IMR-90 (cell line): Measurements from ENCODE around the gene IMPG1. TPM values are rescaled to one million over a fixed set of nuclear protein-coding genes. Genes with fewer than 3 reads are reported as not detected.

Source experiments
- ATAC-seq: fragments of 200-7000 bp; cut with Tn5 transposase; 2 replicates; pipeline ENCODE4 v1.9.1; 2020; ENCODE audit warnings: low read depth, mild to moderate bottlenecking, moderate library complexity
- BruUV-seq: library from RNA; stranded (reverse); fragments of 400-500 nt; replicated peaks from 2 replicates; lab custom pipeline; 2021; lab: Mats Ljungman, UMichigan
- CTCF ChIA-PET: fragments of 300-600 bp; formaldehyde crosslinking; extraction: SDS; loops from one replicate; lab custom pipeline; 2021; ENCODE audit warnings: antibody characterized with exemption; lab: Yijun Ruan, JAX
- POLR2A ChIA-PET: fragments of 300-600 bp; sonication (Branson Sonifier 250); formaldehyde crosslinking; loops from one replicate; lab custom pipeline; 2022; ENCODE audit warnings: antibody characterized with exemption; ENCODE audit not compliant: unreplicated experiment; lab: Charles Lee
- DNase-seq: peaks from one replicate; pipeline ENCODE4 v3.0.0; 2013
- H2AFZ ChIP-seq: replicated peaks from 2 replicates; pipeline ENCODE3; 2013; ENCODE audit warnings: low read length, mild to moderate bottlenecking; ENCODE audit not compliant: poor library complexity
- H2AK5ac ChIP-seq: 2 replicates; pipeline ENCODE4 v1.6.1; 2013; ENCODE audit warnings: low read depth, low read length, inconsistent platforms
- H2AK9ac ChIP-seq: replicated peaks from 2 replicates; pipeline ENCODE3; 2013; ENCODE audit warnings: mild to moderate bottlenecking, low read depth, low read length, moderate library complexity; ENCODE audit not compliant: poor library complexity
- H2BK120ac ChIP-seq: 2 replicates; pipeline ENCODE4 v1.6.1; 2013; ENCODE audit warnings: low read depth, low read length, inconsistent platforms
- H2BK15ac ChIP-seq: 3 replicates; pipeline ENCODE4 v1.6.1; 2013; ENCODE audit warnings: low read depth, low read length, inconsistent platforms
- H2BK20ac ChIP-seq: 2 replicates; pipeline ENCODE4 v1.6.1; 2013; ENCODE audit warnings: low read depth, mild to moderate bottlenecking, inconsistent platforms, low read length, moderate library complexity
- H2BK5ac ChIP-seq: 2 replicates; pipeline ENCODE4 v1.6.1; 2013; ENCODE audit warnings: mild to moderate bottlenecking, low read depth, low read length, inconsistent platforms; ENCODE audit not compliant: poor library complexity, severe bottlenecking
- H3K14ac ChIP-seq: replicated peaks from 2 replicates; pipeline ENCODE4 v1.6.1; 2013; ENCODE audit warnings: low read depth, low read length, inconsistent platforms
- H3K18ac ChIP-seq: 2 replicates; pipeline ENCODE4 v1.6.1; 2013; ENCODE audit warnings: low read depth, low read length, control low read depth
- H3K23ac ChIP-seq: 2 replicates; pipeline ENCODE4 v1.6.1; 2013; ENCODE audit warnings: low read depth, low read length, inconsistent platforms
- H3K27ac ChIP-seq: 2 replicates; pipeline ENCODE4 v1.5.1; 2013; ENCODE audit warnings: mild to moderate bottlenecking, control low read depth, low read length; ENCODE audit not compliant: insufficient read depth
- H3K27me3 ChIP-seq: 2 replicates; pipeline ENCODE4 v1.6.1; 2013; ENCODE audit warnings: low read length; ENCODE audit not compliant: control insufficient read depth, insufficient read depth
- H3K36me3 ChIP-seq: 2 replicates; pipeline ENCODE4 v1.6.1; 2013; ENCODE audit warnings: low read length, mixed read lengths; ENCODE audit not compliant: control insufficient read depth, insufficient read depth
- H3K4ac ChIP-seq: 2 replicates; pipeline ENCODE4 v1.6.1; 2013; ENCODE audit warnings: low read depth, low read length, inconsistent platforms
- H3K4me1 ChIP-seq: 2 replicates; pipeline ENCODE4 v1.6.1; 2013; ENCODE audit warnings: low read length, mixed read lengths; ENCODE audit not compliant: control insufficient read depth, insufficient read depth
- H3K4me2 ChIP-seq: 2 replicates; pipeline ENCODE4 v1.6.1; 2013; ENCODE audit warnings: low read depth, mild to moderate bottlenecking, control low read depth, low read length, moderate library complexity
- H3K4me3 ChIP-seq: 2 replicates; pipeline ENCODE4 v1.5.1; 2013; ENCODE audit warnings: low read depth, mild to moderate bottlenecking, control low read depth, low read length, moderate library complexity; ENCODE audit not compliant: insufficient read depth
- H3K56ac ChIP-seq: 2 replicates; pipeline ENCODE4 v1.6.1; 2013; ENCODE audit warnings: low read length, inconsistent platforms; ENCODE audit not compliant: insufficient read depth; ENCODE audit errors: extremely low read depth
- H3K79me1 ChIP-seq, 2 experiments: 2 replicates each; pipeline ENCODE4 v1.6.1; 2013; ENCODE audit warnings: low read length in 2 of 2, inconsistent platforms in 1 of 2, low read depth in 1 of 2
- H3K9ac ChIP-seq: 2 replicates; pipeline ENCODE4 v1.6.1; 2013; ENCODE audit warnings: low read depth, low read length, control low read depth
- H3K9me1 ChIP-seq: 2 replicates; pipeline ENCODE4 v1.6.1; 2013; ENCODE audit warnings: low read length, inconsistent platforms; ENCODE audit not compliant: insufficient read depth
- H3K9me3 ChIP-seq: 2 replicates; pipeline ENCODE4 v1.6.1; 2013; ENCODE audit warnings: low read length; ENCODE audit not compliant: control insufficient read depth, insufficient read depth
- H4K20me1 ChIP-seq: 2 replicates; pipeline ENCODE4 v1.6.1; 2013; ENCODE audit warnings: low read length, inconsistent platforms; ENCODE audit not compliant: insufficient read depth
- H4K5ac ChIP-seq: 2 replicates; pipeline ENCODE4 v1.6.1; 2013; ENCODE audit warnings: mild to moderate bottlenecking, low read depth, low read length, control low read depth
- H4K8ac ChIP-seq, 2 experiments: 2 replicates each; pipeline ENCODE4 v1.6.1; 2013; ENCODE audit warnings: low read depth in 2 of 2, low read length in 2 of 2, control low read depth in 1 of 2, inconsistent platforms in 1 of 2
- H4K91ac ChIP-seq: 2 replicates; pipeline ENCODE4 v1.6.1; 2013; ENCODE audit warnings: low read depth, low read length, inconsistent platforms; ENCODE audit not compliant: insufficient read depth
- CEBPB ChIP-seq: IDR thresholded peaks from 2 replicates; pipeline ENCODE4 v1.6.1; 2012; ENCODE audit warnings: low read depth, low read length, improper control_type of control experiment
- ELK1 ChIP-seq: fragments of 150-350 bp; IDR thresholded peaks from 2 replicates; pipeline ENCODE4 v1.6.1; 2016; ENCODE audit warnings: low read depth, mild to moderate bottlenecking, low read length, moderate library complexity, borderline replicate concordance
- MAFK ChIP-seq: IDR thresholded peaks from 2 replicates; pipeline ENCODE4 v1.6.1; 2012; ENCODE audit warnings: low read depth, low read length, improper control_type of control experiment
- MAZ ChIP-seq: IDR thresholded peaks from 2 replicates; pipeline ENCODE4 v1.6.1; 2012; ENCODE audit warnings: low read depth, mild to moderate bottlenecking, low read length, improper control_type of control experiment, moderate library complexity, borderline replicate concordance
- MXI1 ChIP-seq: IDR thresholded peaks from 2 replicates; pipeline ENCODE4 v1.6.1; 2012; ENCODE audit warnings: low read depth, mild to moderate bottlenecking, low read length, moderate library complexity, borderline replicate concordance
- RFX5 ChIP-seq: IDR thresholded peaks from 2 replicates; pipeline ENCODE4 v1.8.0; 2012; ENCODE audit warnings: low read depth, mild to moderate bottlenecking, low read length, moderate library complexity
- WGBS, 2 experiments: methylation state at CpG; one replicate each; pipeline versions ENCODE4 v1.1.5 to v1.1.7; 2013; ENCODE audit warnings: missing lambda C conversion rate in 2 of 2; ENCODE audit not compliant: insufficient read length in 1 of 2; ENCODE audit errors: extremely low coverage in 2 of 2; 5-methylcytosine and 5-hydroxymethylcytosine counted together
- dilution Hi-C: fragments of 300-500 bp; cut with HindIII; formaldehyde crosslinking; loops from one replicate; pipeline ENCODE4 v1.14.3; 2018; ENCODE audit warnings: low sequenced_read_pairs; ENCODE audit not compliant: unreplicated experiment
- in situ Hi-C: fragments of 300-500 bp; cut with MboI; formaldehyde crosslinking; loops from 3 replicates; pipeline ENCODE4 v1.14.3; 2019; ENCODE audit warnings: low sequenced_read_pairs, inconsistent platforms, mixed read lengths
- intact Hi-C: fragments of 100-400 bp; cut with micrococcal nuclease; formaldehyde crosslinking; loops from 2 replicates; pipeline ENCODE4 v1.10.0; 2022
- polyA plus RNA-seq, 3 experiments: library from polyadenylated mRNA; depleted of rRNA; stranded (reverse); fragments of >200 nt; gene quantifications; 2 replicates each; pipeline ENCODE4 v1.2.3, GENCODE V29; 2012; ENCODE audit warnings: low replicate concordance in 1 of 3
- total RNA-seq: library from RNA; depleted of rRNA; stranded (reverse); fragments of >200 nt; gene quantifications from 2 replicates; pipeline ENCODE4 v1.2.3, GENCODE V29; 2012

The IMPG1 gene
- total and polyA plus RNA-seq, 2 of the 4 experiments (the other 2 are of a cell fraction), result not detected

GRCh38 chr6:76003113-76003512, 69.3 kb downstream of the IMPG1 start:
- H3K56ac ChIP-seq, result no peak overlapping the region
- no peaks in the 10 kb centered on the region for H3K9me1 ChIP-seq
- H2BK5ac ChIP-seq, result no peak overlapping the region
- DNase-seq (no peak), ATAC-seq (no peak)
- dilution Hi-C loops, result no loop called here
- POLR2A ChIA-PET, result no interaction called here
- no peak overlapping the region for H3K23ac ChIP-seq
- CTCF ChIA-PET, result interaction anchor here (1.3 kb wide), 1 partner anchor 8 kb away, joined by 3 read pairs; no protein-coding TSS in a partner anchor
- intact Hi-C loops, result no loop called here
- no peaks in the 10 kb centered on the region for H4K20me1 ChIP-seq
- H3K14ac ChIP-seq, result no peak overlapping the region
- TF ChIP-seq RFX5 (no peak), MAFK (peak; percentile 97), CEBPB (no peak), MXI1 (no peak), ELK1 (no peak), MAZ (no peak)
- H4K5ac ChIP-seq, result no peak overlapping the region
- H3K4ac ChIP-seq, result no peak overlapping the region
- no peak overlapping the region for H3K18ac ChIP-seq
- H4K91ac ChIP-seq, result no peak overlapping the region
- H4K8ac ChIP-seq, result no peak overlapping the region
- no peak overlapping the region for H2AK9ac ChIP-seq
- H3K27ac ChIP-seq, result no peak overlapping the region
- H3K36me3 ChIP-seq, result no peaks in the 10 kb centered on the region
- no peak overlapping the region for H2AFZ ChIP-seq
- no TSS peak for BruUV-seq
- H3K4me1 ChIP-seq, result no peaks in the 10 kb centered on the region
- H2BK15ac ChIP-seq, result no peak overlapping the region
- no peak overlapping the region for H3K9ac ChIP-seq
- no peaks in the 10 kb centered on the region for H3K79me1 ChIP-seq
- H3K4me2 ChIP-seq, result no peak overlapping the region
- H2BK20ac ChIP-seq, result no peak overlapping the region
- in situ Hi-C loops, result no loop called here
- H3K27me3 ChIP-seq, result no peaks in the 10 kb centered on the region
- WGBS, 2 experiments, result no CpG with 5 or more reads among the region's 1 CpG
- H2AK5ac ChIP-seq, result no peak overlapping the region
- H2BK120ac ChIP-seq, result no peak overlapping the region
- H3K4me3 ChIP-seq, result no peak overlapping the region
- no peaks in the 10 kb centered on the region for H3K9me3 ChIP-seq
